ENCODE data around the gene HADHA.
A peak's percentile ranks its signal among the peaks of the same experiment; 100 is the strongest.

HADHA gene

DNA sequence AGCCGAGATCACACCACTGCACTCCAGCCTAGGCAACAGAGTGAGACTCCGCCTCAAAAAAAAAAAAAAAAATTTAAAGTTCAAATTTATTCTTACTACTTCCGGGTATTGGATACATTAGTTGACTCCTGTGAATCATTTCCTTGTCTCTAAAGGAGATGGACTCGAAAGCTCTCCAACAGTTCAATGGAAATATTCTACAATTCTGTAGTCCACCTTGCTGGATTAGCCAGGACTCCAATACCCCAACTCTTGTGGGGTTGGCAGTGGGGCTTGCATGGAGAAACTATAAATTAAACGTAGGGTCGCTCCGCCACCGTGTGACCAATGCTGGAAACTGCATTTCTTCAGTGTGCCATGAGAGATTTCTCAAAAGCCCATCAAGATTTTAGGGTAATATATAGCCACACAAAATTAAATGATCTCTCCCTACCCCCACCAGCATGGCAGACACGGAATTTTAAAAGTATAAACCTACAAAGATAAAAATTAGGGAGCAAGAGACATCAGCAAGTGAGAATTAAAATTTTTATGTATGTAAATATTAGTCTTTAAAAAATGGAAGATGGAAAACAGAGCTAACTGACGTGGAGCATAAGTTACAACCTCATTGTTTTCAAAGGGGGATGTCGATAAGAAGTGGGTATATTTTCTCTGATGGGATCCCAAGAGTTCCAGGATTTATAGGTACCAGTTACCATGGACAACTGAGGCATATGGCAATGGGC, 99.3 kb downstream of the HADHA start:
- peak; percentile 28 to 46 (median 32) for DNase-seq (ENCODE audit: low read depth in 4 of 4, low spot score in 1 of 4)

DNA sequence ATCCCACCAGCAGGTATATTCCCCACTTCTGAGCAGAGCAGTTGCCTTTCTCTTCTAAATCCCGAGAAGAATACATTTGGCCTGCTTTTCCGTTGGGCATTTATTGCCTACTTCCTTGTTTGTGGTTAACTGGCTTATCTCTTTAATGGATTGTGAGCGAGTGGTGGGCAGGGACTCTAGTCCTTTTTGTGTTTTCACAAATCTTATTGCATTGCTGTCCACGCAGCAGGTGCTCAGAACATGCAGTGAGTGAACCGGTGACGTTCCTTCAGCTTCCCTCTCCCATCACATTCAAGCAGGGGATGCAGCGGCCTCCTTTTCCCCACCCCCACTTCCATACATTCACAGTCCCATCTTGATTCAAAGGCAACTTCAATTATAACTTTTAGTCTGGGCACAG, 100.4 kb downstream of the HADHA start:
- no peak for DNase-seq (ENCODE audit: low read depth in 4 of 4, low spot score in 1 of 4)

DNA sequence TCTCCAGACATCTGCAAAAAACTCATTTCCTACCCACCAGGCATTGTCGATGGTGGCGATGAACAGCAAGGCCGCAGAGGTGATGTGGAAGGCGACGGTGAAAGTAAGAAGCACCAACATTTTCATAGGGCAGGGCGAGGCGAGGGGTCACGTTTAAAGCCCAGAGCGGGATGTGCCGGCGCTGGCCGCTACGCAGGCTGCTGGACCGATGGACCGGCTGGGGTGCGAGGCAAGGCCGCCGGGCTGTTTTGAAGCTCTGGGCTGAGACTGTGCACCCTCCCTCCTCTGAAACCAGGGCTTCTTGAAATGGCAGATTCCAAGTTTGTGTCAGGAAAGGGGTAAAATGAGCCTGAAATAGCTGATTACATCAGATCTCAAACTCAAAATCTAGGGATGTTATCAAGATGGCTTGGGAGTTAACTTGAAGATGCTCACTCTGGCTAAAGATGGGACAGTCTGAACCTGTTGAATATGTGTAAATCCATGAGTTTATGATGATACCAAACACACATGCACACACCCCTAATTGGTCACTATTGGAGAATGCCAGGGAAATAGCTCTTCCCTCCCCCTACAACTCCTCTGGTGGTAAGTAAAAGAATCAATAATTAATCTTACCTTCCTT, 103.2 kb downstream of the HADHA start:
- DNase-seq (ENCODE audit: low read depth in 4 of 4, low spot score in 1 of 4): no peak

Measured in stimulated activated CD4-positive, alpha-beta T cell treated with anti-CD3 and anti-CD28 coated beads, Interleukin-1b, Interleukin-23, amount 100 ng/mL, for 24 hours (primary cell).